HUES6 (cell line): ENCODE data around the gene GAGE12J.
"Not testable (repeated sequence)": the region's sequence is repeated elsewhere in the genome, so short reads cannot be mapped to it uniquely, and the experiment has no call there.

Experiments used
- H3K27ac ChIP-seq: 2 replicates; pipeline ENCODE4 v1.7.0; 2013; ENCODE audit warnings: low read depth, mild to moderate bottlenecking, low read length, inconsistent platforms
- H3K27me3 ChIP-seq: 2 replicates; pipeline ENCODE4 v1.6.1; 2013; ENCODE audit warnings: low read length; ENCODE audit not compliant: control insufficient read depth, insufficient read depth
- H3K36me3 ChIP-seq: 2 replicates; pipeline ENCODE4 v1.6.1; 2013; ENCODE audit warnings: low read length; ENCODE audit not compliant: control insufficient read depth, insufficient read depth
- H3K4me1 ChIP-seq: 2 replicates; pipeline ENCODE4 v1.6.1; 2013; ENCODE audit warnings: low read length; ENCODE audit not compliant: control insufficient read depth, insufficient read depth
- H3K4me3 ChIP-seq: 2 replicates; pipeline ENCODE4 v1.5.1; 2013; ENCODE audit warnings: low read depth, low read length
- H3K9ac ChIP-seq: one replicate; pipeline ENCODE4 v1.6.1; 2013; ENCODE audit warnings: mild to moderate bottlenecking, low read length
- H3K9me3 ChIP-seq: 2 replicates; pipeline ENCODE4 v1.6.1; 2013; ENCODE audit warnings: low read depth, low read length; ENCODE audit not compliant: control insufficient read depth, insufficient read depth

Gene GAGE12J, protein sequence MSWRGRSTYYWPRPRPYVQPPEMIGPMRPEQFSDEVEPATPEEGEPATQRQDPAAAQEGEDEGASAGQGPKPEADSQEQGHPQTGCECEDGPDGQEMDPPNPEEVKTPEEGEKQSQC

DNA sequence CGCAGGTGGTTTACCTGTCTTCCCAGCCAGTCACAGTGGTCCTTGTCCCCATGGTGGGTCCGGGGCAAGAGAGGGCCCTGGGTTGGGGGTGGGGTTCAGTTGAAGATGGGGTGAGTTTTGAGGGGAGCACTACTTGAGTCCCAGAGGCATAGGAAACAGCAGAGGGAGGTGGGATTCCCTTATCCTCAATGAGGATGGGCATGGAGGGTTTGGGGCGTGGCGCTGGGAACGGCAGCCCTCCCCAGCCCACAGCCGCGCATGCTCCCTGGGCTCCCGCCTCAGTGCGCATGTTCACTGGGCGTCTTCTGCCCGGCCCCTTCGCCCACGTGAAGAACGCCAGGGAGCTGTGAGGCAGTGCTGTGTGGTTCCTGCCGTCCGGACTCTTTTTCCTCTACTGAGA, at the start of gene GAGE12J:
Gene GAGE12J (plus strand): TSS at position 301 of the 400 bp plus-strand sequence. CDS start 1,157 bp downstream, outside the sequence.
- H3K9ac ChIP-seq, H3K9me3 ChIP-seq, H3K4me3 ChIP-seq, H3K36me3 ChIP-seq, H3K27ac ChIP-seq, H3K4me1 ChIP-seq, H3K27me3 ChIP-seq: not testable (repeated sequence)

DNA sequence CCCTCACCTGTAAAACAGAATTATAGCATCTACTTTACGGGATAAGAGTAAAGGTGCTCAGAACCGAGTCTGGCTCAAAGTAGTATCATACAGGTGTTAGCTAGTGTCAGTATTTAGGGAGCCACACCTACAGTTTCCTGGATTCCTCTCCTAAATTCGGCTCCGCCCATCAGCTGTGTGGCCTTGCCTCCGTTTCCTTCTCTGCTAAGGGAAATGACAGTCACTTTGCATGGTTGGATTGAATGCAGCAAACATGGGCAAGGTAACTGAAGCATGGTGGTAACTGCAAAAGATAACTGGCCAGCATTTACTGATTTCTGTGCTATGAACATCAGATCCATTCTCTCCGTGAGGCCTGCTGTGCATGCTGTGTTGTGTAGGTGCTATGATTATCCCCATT, 49.4 kb upstream of the GAGE12J start:
- Histone ChIP-seq H3K36me3 (no peaks in the 10 kb centered on the region), H3K27me3 (no peaks in the 10 kb centered on the region), H3K4me3 (no peak overlapping the region), H3K9me3 (peaks cover 8% of the 10 kb centered on the region; the same call in 1 of the 2 replicates), H3K4me1 (no peaks in the 10 kb centered on the region; the same call in 1 of the 2 replicates), H3K9ac (no peak overlapping the region), H3K27ac (no peak overlapping the region)

DNA sequence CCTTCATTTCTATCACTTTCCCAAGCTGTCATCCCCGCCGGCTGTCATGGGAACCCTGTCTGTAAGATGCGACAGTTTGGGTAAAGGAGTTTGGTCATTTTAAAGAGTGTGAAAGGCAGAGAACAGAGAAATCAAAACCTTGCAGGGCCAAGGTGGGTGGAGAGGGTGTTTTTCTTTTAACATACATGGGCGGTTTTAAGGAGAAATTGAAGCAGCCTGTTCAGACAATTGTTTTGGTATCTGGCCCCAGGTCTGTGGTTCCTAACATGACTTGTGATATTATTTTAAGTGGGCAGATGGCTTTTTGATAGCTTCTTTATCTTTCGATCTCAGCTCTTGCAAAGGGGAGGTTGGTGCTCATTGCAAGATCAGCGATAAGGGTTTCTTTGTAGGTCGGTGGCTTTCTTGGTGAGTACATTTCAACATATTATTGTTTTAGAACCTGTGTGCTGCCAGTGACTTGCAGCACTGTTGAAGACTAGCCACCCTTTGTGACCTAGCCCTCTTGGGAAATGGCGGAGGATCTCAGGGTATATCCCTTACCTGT, 48.6 kb upstream of the GAGE12J start:
- peaks cover 9% of the 10 kb centered on the region; the same call in 1 of the 2 replicates for H3K9me3 ChIP-seq
- H3K9ac ChIP-seq, result no peak overlapping the region
- no peaks in the 10 kb centered on the region for H3K27me3 ChIP-seq
- no peaks in the 10 kb centered on the region; the same call in 1 of the 2 replicates for H3K4me1 ChIP-seq
- no peak overlapping the region for H3K27ac ChIP-seq
- H3K4me3 ChIP-seq, result no peak overlapping the region
- no peaks in the 10 kb centered on the region for H3K36me3 ChIP-seq

DNA sequence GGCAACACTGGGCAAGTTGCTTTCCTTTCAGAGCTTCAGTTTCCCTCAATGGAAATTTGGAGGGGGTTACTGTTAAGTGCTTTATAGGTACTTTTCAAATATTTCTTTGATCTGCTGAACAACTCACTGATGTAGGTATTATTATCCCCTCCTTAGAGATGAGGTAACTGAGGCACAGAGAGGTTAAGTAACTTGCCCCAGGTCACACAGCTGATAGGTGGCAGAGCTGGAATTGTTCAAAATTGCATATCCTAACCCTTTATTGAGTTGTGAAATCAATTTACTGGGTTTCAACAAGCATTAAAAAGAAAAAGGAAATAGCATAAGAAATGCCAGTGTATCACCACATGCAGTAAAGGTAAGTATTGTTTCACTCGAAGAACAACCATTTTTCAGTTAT, 45.6 kb upstream of the GAGE12J start:
- no peaks in the 10 kb centered on the region for H3K36me3 ChIP-seq
- peaks cover 11% of the 10 kb centered on the region; the same call in 1 of the 2 replicates for H3K9me3 ChIP-seq
- H3K4me1 ChIP-seq, result no peaks in the 10 kb centered on the region
- no peak overlapping the region for H3K9ac ChIP-seq
- no peak overlapping the region for H3K4me3 ChIP-seq
- H3K27me3 ChIP-seq, result no peaks in the 10 kb centered on the region
- no peak overlapping the region for H3K27ac ChIP-seq

DNA sequence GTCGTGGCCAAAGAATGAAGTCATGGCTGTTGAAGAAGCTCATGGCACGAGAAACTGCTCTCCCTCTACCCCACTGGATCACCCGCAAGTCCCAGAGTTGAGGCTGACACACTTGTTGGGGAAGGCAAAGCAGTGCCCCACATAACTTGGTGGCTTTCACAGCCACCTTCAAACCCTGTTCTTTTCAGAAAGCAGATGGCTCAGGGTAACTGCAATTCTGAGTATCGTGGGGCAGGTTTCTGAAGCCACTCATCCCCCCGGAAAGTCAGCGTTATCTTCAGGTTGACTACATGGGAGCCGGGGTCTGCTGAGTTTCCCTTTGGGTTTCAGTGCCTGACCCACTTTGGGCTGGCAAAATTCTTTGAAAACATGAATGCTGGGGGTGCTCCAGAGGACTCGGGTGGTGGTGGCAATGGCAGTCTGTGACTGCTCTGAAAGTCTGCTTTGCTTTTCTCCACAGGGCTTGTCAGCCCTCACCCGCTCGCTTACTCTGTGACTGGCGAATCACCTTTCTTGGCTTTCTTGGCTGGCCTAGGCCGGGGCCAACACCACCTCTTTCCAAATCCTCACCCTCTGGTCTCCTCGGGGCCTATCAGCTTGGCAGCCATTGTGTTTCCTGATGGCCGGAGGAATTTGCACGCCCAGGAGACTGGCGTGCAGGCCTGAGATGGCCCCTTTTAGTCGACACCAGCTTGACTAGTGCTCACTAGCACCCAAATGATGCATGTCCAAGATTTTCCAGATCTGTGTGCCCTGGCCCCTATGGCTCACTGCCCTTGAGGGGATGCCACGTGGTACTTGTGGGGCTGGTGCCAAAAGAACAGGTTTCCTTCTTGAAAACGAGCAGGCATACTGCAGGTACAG, 44.9 kb upstream of the GAGE12J start:
- peaks cover 11% of the 10 kb centered on the region; the same call in 1 of the 2 replicates for H3K9me3 ChIP-seq
- no peaks in the 10 kb centered on the region; the same call in 1 of the 2 replicates for H3K4me1 ChIP-seq
- H3K9ac ChIP-seq, result no peak overlapping the region
- H3K4me3 ChIP-seq, result no peak overlapping the region
- no peaks in the 10 kb centered on the region for H3K27me3 ChIP-seq
- H3K27ac ChIP-seq, result no peak overlapping the region
- H3K36me3 ChIP-seq, result no peaks in the 10 kb centered on the region

DNA sequence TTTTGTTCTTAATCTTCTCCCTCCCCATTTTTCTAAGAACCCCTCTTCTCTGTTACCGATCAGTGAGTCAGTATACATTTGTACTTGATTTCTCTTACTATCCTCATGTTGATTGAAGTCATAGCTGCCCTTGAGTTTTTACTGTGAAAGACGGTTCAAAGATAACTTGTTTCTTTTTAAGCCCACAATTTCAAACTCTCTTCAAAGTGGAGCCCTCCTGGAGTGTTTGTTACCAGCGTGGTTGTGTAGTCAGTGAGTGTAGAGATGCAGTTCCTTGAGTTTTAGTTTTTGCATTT, 44.4 kb upstream of the GAGE12J start:
- Histone ChIP-seq H3K4me3 (no peak overlapping the region), H3K27me3 (no peaks in the 10 kb centered on the region), H3K27ac (no peak overlapping the region), H3K36me3 (no peaks in the 10 kb centered on the region), H3K4me1 (no peaks in the 10 kb centered on the region; the same call in 1 of the 2 replicates), H3K9ac (no peak overlapping the region), H3K9me3 (peaks cover 11% of the 10 kb centered on the region; the same call in 1 of the 2 replicates)

DNA sequence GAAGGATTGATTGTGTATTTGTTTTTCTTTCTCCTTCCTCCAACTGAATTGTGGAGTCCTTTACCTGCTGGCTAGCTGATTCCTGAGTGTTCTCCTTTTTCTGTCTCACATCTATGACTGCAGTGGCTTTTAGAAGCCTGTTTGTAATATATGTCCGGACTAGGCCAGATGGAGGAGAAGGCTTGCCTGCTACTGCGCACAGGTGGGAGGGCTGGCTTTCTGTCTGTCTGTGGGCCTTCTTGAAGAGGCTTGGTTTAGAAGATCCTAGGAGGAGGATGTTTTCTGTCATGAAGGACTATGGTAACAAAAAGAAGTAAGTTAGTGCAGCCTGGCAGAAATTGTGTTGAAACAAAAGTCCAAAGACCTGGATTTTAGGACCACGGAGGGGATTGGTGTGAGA, 43.8 kb upstream of the GAGE12J start:
- H3K4me1 ChIP-seq, result no peaks in the 10 kb centered on the region; the same call in 1 of the 2 replicates
- peaks cover 9% of the 10 kb centered on the region; the same call in 1 of the 2 replicates for H3K9me3 ChIP-seq
- H3K27me3 ChIP-seq, result no peaks in the 10 kb centered on the region
- no peak overlapping the region for H3K27ac ChIP-seq
- H3K4me3 ChIP-seq, result no peak overlapping the region
- H3K9ac ChIP-seq, result no peak overlapping the region
- H3K36me3 ChIP-seq, result no peaks in the 10 kb centered on the region

DNA sequence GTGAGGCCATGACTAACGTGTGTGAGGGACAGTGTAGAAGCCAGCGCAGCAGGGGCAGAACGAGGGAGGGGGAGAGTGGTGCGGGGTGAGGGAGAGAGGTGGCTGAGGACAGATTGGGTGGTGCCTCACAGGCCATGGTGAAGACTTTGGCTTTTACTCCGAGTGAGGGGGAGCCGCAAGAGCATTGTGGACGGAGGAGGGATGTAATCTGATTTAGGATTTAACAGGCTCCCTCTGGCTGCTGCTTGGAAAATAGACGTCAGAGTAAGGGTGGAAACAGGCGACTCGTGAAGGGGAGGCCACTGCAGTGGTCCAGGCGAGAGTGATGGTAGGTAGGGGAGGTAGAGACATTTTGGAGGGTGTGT, 39.2 kb upstream of the GAGE12J start:
- no peaks in the 10 kb centered on the region for H3K27me3 ChIP-seq
- no peak overlapping the region for H3K27ac ChIP-seq
- no peak overlapping the region for H3K4me3 ChIP-seq
- no peak overlapping the region for H3K9ac ChIP-seq
- no peaks in the 10 kb centered on the region; the same call in 1 of the 2 replicates for H3K4me1 ChIP-seq
- H3K9me3 ChIP-seq, result peaks cover 8% of the 10 kb centered on the region; the same call in 1 of the 2 replicates
- no peaks in the 10 kb centered on the region for H3K36me3 ChIP-seq

DNA sequence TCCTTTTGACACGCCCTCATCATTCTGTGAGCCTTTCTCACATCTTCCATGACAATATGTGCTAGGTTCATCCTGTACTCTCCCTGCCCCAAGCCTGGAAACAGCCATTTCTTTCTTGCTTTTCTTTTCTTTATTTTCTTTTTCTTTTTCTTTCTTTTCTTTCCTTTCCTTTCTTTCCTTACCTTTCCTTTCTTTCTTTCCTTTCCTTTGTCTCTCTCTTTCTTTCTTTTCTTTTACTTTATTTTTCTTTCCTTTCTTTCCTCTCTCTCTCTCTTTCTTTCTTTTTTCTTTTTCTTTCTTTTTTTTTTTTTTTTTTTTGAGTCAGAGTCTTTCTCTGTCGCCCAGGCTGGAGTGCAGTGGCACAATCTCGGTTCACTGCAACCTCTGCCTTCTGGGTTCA, 37.6 kb upstream of the GAGE12J start:
- H3K36me3 ChIP-seq, result no peaks in the 10 kb centered on the region
- H3K9me3 ChIP-seq, result peaks cover 4% of the 10 kb centered on the region; the same call in 1 of the 2 replicates
- H3K27me3 ChIP-seq, result no peaks in the 10 kb centered on the region
- H3K4me1 ChIP-seq, result no peaks in the 10 kb centered on the region; the same call in 1 of the 2 replicates
- H3K4me3 ChIP-seq, result no peak overlapping the region
- no peak overlapping the region for H3K27ac ChIP-seq
- H3K9ac ChIP-seq, result no peak overlapping the region

DNA sequence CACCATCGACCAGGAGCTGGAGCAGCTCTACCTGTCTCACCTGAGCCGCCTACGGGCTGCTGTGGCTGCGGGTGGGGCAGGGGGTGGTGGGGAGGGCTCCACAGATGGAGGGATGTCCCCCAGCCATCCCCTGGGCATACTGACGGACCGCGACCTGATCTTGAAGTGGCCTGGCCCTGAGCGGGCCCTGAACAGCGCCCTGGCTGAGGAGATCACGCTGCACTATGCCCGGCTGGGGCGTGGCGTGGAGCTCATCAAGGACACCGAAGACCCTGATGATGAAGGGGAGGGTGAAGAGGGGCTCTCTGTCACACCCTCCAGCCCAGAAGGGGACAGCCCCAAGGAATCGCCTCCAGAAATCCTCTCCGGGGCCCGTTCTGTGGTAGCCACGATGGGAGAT, 35.7 kb upstream of the GAGE12J start:
- no peaks in the 10 kb centered on the region for H3K27me3 ChIP-seq
- H3K4me1 ChIP-seq, result no peaks in the 10 kb centered on the region; the same call in 1 of the 2 replicates
- H3K9ac ChIP-seq, result no peak overlapping the region
- peaks cover 11% of the 10 kb centered on the region; the same call in 1 of the 2 replicates for H3K9me3 ChIP-seq
- no peak overlapping the region for H3K27ac ChIP-seq
- no peaks in the 10 kb centered on the region for H3K36me3 ChIP-seq
- no peak overlapping the region for H3K4me3 ChIP-seq

DNA sequence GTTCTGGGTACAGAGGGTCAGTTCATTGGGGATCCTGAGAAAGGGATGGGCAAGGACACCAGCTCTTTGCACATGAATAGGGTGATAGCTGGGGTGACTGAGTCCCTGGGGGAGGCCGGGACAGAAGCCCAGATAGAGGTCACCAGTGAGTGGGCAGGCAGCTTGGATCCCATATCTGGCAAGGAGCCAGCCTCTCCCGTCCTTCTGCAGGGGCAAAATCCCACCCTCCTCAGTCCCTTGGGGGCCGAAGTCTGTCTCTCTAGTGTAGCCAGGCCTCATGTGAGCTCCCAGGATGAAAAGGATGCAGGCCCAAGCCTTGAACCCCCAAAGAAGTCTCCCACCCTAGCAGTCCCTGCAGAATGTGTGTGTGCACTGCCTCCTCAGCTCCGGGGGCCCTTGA, 35.3 kb upstream of the GAGE12J start:
- Histone ChIP-seq H3K36me3 (no peaks in the 10 kb centered on the region), H3K27ac (no peak overlapping the region), H3K27me3 (no peaks in the 10 kb centered on the region), H3K4me3 (no peak overlapping the region), H3K9me3 (peaks cover 11% of the 10 kb centered on the region; the same call in 1 of the 2 replicates), H3K9ac (no peak overlapping the region), H3K4me1 (no peaks in the 10 kb centered on the region; the same call in 1 of the 2 replicates)
